ENCODE results near the gene MAGI1. TPM values are rescaled to one million over a fixed set of nuclear protein-coding genes. Genes with fewer than 3 reads are reported as not detected.

MAGI1 gene
- total RNA-seq, 1 donor from 2014 or later = 0.49 TPM

DNA sequence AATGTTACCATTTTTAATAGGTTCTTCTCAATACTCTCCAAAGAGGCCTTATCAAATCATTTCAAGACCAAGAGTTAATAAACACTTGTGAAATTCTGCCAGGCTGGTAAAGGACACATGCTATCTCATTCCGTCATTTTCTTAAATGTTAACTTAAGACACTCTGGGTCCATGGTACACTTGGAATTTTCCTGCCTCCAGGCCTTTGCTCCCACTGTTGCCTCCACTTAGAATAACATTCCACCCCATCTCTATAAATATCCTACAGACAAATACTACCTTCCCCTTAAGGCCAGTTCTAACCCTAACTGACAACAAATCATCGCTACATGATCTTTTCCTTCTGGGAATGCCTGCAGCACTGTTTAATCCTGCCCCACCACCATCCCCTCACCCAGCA is 24.1 kb downstream of the MAGI1 start:
- intact Hi-C loops (cut with micrococcal nuclease) = no loop called here

DNA sequence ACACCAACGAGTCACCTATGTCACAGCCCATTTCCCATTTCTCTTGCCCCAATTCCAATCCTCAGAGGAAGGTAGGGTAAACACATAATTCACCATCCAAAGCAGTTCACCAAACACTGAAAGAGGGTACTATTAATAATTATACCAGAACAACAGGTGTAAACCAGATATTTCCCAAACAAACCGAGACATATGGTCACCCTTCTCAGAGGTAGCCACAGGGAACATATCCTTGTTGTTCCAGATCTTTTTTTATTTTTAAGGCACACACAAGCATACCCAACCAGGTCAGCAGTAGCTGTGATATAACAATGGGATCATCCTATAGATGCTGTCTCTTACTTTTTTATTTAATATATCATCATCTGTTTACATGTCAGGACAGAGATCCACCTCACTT is 24.7 kb downstream of the MAGI1 start:
- intact Hi-C loops (cut with micrococcal nuclease) = no loop called here

DNA sequence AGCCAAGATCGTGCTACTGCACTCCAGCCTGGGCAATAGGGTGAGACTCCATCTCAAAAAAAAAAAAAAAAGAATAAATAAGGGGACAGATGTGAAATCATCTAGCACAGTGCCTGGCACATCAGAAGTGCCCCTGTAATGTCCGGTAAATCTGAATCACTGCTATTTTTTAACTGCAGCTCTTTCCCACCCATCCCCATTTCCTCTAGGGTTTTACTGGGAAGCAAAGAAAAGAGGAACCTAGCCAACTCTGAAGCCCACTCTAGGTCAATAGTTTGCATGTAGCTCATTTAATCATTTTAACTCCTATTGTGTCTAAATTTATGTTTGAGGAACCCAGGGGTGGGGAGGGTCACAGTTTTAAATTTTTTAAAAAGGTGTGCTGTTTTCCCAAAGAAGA is 26.0 kb downstream of the MAGI1 start:
- intact Hi-C loops (cut with micrococcal nuclease) = no loop called here

DNA sequence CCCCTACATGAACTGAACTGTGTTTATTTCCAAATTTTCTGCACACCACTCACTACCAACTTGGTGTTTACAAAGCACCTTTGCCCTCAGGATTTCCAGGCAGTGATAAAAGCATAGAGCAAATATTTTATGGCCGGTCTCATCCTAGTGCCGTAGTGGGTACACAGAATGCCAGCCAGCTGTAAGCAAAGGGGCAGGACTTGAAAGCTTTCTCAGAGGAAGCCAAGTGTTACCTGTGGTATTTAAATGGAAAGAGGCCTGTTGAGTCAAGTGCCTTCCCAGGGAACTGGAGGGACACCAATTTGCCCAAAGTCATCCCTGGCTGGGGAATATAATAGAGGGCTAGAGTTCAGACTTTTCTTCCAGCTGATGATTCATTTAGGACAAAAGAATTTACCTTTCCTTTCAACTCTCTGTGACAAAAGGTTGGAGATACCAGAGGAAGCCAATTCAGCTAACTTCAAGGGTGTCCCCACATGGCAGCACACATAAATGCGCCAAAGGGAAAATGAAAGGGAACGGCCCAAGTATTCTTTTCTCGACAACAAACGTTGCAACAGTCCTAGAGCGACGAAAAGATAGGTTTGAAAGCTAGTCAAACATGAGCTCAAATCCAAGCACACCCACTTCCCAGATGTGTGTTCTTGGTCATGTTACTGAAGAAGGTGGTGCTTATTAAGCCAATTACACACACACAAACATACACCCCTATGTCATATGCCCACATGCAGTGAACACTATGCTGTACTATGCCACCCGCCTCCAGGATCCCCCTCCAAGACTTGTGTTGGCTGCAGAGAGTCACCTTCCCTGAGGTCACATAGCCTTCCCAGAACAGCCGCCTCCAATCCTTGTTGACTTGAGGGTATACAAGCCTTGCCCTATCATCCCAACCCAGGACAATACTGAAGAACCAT is 27.7 kb downstream of the MAGI1 start:
- intact Hi-C loops (cut with micrococcal nuclease) = no loop called here

DNA sequence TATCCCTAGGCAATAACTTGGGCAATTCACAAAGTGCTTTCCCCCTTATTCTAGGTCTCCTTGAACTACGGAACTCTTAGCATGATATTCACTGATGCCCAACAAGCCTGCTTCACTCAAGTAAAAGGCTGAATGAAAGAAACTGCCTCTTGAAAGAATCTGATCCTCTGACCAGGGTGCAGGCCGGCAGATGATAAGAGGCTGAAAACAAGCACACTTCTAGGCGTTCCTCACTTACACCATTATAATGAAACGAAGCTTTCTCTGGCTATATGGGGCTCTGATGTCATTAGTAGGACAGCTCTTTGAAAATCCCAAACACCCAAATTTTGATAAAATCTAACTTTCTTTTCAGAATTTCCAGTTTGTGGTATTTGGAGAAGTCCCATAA is 28.4 kb downstream of the MAGI1 start:
- intact Hi-C loops (cut with micrococcal nuclease) = no loop called here

DNA sequence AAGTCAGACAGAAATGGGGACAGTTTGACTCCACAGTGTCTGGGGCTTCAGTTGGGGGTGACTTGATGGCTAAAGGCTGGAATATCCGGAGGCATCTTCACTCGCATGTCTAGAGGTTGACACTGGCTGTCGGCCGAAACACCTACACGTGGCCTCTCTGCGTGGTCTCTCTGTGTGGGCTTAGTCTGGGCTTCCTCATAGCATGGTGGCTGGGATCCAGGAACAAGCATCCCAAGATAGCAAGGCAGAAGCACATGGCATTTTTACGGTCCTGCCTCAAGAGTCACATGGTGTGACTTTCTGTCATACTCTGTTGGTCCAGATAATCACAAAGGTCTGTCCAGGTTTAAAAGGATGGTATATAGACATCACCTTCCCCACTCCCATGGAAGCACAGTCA is 34.5 kb downstream of the MAGI1 start:
- intact Hi-C loops (cut with micrococcal nuclease) = no loop called here

DNA sequence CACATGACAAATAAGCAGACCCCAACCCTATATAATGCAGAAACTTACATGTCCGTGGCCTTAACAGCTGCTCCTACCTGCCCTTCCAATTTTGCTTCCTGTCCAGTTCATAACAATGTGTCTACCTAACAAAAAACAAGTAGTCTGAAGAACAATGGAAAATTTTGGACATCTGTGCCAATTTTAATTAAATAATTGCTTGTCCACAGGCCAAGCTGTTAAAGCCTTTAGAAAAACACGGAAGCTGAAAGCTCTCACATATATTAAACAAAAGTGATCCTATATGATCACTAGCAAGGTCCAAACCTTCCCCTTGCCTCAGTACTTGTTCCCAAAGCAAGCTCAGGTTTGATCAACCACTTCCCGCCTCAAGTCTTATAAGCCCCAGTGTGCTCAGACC is 37.1 kb downstream of the MAGI1 start:
- intact Hi-C loops (cut with micrococcal nuclease) = no loop called here

DNA sequence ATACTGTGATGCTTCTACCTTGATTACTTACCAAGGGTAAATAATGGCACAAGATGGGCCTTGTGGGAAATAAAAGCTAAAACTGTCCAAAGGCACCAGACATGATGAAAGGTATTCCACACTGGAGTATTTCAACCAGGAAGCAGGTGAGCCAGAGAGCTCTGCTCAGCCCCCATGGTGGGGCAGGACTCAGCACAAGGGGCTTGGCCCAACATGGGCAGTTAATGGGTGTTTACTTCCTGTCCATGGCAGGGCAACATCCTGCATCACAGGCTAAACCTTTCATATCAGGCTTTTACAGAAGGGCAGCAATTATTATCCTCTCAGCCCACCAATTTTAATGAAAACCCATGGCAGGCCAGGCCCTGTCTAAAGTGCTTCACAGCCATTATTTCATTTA is 38.2 kb downstream of the MAGI1 start:
- intact Hi-C loops (cut with micrococcal nuclease) = no loop called here

DNA sequence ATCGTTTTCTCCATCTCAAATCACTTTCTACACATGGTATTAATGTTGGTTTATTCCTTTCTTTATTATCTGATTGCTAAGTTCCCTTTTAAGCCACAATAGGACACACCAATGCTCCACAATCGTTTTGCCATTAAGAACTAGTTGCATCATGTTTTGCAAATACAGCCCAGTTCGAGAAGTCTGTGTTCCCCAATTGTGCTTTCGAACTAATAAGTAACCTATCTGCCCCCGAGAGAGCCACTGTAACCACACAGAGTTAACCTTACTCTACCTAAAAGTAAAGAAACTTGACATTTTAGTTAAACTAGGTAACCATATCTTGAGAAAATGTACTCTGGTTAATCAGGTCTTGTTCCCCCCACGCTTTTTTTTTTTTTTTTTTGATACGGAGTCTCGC is 39.1 kb downstream of the MAGI1 start:
- intact Hi-C loops (cut with micrococcal nuclease) = no loop called here

DNA sequence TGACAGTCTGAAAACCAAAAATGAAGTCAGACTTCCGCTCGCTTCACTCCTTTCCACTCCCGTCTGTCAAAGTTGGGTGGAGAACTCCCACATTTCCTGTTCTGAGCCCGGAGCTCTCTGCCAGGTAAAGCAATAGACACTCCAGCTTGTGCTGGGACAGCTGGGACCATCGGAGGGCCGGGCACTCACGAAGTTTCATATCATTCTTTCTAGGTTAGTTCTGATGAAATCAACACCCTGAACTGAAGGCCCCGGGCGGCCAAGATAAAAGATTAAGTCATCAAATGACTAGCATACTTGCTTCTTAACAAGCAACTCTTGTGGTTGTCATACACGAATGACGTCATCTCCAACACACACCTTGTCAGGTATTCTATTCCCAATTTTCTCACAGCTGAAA is 42.1 kb downstream of the MAGI1 start:
- intact Hi-C loops (cut with micrococcal nuclease) = no loop called here

DNA sequence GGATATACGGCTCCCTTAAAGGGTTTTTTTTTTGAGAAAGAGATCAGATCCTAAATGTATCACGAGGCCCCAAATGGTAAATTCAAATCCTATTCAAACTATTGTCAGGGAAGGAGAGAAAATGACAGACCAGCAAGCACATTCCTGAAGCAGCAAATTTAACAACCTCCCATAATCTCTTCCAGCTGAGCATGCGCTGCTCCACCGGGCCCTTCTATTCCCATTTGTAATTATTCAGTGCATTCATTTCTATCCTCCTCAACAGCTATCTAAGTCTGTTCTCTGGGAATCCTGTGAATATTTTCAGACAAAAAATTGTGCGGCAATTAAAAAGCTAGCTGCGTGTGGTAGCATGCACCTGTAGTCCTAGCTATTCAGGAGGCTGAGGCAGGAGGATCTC is 43.2 kb downstream of the MAGI1 start:
- intact Hi-C loops (cut with micrococcal nuclease) = no loop called here

DNA sequence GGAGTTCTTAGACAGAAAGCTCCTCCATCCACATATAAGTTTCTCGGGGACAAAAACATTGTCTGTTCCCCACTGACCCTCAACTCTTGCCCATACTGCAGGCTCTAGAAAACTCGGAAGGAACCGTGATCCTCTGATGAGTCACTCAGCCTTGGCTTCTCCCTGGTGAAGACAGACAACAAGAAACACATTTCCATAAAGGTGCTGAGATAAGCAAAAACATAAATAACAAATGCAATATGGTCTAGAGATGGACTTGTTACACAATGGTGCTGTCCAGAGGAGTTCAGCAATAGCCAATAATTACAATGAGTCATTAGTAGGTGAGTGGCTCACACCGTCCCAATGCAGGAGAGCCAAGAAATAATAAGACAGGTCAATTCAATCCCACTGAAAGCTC is 43.7 kb downstream of the MAGI1 start:
- intact Hi-C loops (cut with micrococcal nuclease) = no loop called here

DNA sequence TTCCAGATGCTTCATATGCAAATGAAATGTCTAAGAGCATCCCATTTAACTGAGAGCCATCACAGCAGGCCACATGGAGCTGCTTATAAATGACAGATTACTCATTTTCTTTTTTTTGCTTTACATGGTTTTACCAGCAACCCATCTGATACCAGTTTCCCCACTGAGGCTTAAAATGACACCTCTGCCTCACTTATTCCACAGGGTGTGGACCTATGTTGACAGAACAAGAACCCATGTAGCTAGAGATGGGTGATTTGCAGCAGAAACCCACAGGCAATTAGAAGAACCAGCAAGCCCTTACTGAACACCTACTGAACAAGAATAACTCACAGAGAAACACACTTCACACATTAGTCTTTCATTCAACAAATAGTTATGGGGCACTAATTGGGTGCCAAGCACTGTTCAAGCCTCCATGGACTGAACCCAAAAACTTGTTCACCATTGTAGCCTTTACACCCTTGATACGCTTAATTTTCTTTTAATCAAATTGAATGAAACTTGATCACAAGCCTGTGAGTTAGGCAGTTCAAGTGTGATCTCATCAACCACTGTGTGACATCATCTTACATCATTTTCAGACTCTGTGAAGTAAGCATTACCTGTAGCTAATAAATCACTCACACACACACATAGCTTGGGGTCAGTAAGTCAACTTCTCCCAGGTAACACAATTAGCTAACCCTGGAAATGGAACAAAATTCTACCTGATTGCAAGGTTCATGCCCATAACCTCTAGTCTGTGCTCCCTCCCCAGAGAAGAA is 45.4 kb downstream of the MAGI1 start:
- intact Hi-C loops (cut with micrococcal nuclease) = no loop called here

DNA sequence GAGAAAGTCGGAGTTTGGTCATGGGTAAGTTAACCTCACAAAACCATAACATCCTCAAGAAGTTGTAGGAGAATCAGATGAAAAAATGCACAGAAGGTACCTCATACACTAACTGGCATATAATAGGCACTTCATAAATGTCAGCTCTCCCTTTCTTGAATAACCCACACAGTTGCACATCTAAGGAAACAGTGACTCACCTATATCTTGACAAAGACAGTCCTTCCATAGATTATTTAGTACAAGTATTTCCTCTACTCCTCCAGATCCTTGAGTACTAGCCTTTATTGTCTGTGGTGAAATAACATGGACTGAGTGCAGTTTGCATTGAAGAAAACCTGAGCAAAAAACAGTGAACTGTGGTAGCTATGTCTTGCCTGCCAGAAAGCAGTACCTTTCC is 46.6 kb downstream of the MAGI1 start:
- intact Hi-C loops (cut with micrococcal nuclease) = no loop called here

DNA sequence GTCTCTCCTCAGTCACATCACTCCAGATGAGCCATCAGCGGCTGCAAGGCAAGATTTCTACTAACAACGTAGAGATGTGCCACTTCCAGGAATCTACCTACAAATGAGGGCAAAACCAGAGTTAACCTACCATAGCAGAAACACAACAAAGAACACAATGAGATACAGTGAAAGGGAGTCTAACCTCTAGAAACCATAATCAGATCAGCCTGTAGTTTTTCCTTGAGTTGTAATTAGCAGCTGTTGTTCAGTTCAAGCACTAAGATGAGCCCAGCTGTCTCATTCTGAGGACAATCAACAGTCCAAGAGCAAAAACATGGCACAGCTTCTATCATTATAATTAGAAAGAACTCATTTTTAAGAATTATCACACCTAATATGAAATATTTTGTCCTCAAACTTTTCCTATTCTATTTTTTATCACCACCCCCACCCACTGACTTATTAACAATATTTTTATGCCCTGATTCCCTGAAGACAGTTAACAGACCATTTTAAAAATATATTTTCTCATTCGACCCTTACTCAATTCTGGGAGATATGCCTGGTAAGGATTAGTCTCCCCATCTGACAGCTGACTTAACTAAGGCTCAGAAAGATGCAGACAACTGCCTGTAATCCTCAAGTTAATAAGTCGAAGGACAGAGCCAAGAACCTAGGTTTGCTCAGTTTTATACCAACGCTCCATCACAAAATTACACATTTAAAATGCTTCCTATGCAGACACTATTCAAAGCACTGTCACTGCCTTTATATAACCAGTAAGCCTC is 50.1 kb downstream of the MAGI1 start:
- intact Hi-C loops (cut with micrococcal nuclease) = no loop called here

DNA sequence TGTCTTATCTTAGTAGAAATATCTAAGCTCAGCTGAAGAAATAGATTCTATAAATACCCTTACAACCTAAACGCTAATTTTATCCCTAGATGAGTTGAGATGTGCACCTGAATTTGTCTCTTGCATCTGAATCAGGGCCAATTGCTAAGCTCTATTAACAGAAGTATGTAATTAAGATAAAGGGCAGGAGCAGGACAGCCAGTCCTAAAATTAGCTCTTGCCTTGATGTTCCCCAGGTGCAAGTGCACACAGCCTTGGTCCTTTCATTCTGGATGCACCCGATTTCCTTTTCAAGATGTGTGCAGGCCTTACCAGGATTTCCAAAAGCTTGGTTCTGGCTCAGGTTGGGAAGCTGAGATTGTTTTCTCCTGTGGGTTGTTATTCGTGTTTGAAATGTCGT is 52.4 kb downstream of the MAGI1 start:
- intact Hi-C loops (cut with micrococcal nuclease) = no loop called here

DNA sequence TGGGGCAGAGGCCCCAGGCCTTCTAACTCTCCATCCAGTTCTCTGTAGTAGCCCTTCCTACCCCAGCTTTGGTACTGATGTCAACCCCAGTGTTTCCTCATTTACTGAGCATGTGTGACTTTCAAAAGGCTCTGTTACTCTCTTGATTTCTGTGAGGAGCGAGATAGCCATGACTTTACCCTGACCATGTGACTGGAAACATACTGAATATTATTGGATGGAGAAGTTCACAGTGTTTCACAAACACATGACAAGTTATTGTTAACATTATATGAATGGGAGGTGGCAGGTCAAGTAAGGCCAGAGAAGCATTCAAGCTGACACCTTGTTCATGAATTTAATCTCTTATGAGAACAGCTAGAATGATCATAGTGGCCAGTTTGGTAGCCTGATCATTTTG is 53.7 kb downstream of the MAGI1 start:
- intact Hi-C loops (cut with micrococcal nuclease) = no loop called here

DNA sequence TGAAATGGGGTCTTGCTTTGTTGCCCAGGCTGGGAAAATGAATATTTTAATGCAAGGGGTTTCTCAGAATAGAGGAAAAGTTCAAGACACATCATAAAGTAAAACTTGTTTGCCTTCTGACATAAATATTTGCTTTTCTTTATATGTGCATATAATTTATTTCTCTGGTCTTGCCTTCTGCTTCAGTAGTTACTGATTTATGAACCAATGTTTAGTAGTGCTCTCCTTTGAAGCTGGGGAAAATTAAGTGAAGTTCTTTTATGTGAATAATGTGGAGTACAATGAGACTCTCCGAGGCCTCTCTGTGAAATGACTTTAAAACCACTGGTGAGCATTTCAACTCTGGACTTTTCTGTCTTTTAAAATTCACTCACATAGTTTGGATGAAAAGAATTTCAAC is 55.6 kb downstream of the MAGI1 start:
- intact Hi-C loops (cut with micrococcal nuclease) = no loop called here

DNA sequence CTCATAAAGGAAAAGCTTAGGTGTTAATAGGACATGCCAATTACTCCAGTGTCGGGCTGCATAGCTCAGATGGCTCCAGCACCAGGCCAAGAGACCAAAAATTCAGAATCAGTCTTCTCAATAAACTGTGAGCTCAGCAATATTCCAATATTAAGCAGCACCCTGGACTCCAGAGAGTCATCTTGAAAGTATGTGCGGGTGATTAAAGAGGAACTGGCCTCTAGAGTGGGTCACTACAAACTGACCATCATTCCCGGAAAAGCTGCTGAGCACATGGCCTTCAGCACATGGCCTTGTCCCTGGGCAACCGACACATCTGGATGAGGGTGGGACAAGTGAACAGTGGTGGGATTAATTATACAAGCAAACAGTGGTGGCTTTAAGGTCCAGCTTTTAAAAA is 59.0 kb downstream of the MAGI1 start:
- intact Hi-C loops (cut with micrococcal nuclease) = no loop called here

DNA sequence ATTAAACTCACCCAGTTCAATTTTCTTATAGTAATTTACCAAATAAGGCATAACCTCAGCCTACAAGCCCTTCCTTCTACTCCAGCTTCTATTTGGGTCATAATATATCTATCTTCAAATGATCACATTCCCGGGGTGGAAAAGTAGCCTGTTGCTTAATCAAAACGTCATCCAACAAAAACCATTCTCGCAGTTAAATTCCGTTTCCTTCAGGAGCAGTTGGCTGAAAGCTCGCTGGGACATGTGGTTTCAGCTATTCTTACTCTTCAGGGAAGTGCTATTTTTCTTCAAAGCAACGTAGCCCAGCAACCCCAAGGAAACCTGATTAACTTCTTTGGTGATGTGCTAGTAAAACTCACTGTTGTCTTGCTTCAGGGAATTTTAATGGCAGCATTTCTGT is 59.6 kb downstream of the MAGI1 start:
- intact Hi-C loops (cut with micrococcal nuclease) = no loop called here

DNA sequence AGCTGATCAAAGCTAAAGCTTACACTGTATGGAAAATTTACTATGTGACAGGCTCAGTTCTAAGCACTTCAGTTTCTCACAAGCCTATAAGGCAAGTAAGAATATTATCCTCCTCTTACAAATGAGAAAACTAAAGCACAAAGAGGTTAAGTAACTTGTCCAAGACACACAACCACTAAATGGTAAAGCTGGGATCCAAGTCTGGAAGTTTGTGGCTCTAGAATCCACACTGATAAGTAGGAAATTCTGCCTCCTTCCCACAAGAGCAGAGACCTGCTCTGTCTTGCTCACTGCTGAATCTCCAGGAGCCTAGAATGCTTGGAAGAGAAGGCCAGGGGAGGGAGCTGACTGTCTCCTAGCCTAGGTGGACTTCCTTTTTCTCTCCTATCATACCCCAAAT is 60.6 kb downstream of the MAGI1 start:
- intact Hi-C loops (cut with micrococcal nuclease) = no loop called here

DNA sequence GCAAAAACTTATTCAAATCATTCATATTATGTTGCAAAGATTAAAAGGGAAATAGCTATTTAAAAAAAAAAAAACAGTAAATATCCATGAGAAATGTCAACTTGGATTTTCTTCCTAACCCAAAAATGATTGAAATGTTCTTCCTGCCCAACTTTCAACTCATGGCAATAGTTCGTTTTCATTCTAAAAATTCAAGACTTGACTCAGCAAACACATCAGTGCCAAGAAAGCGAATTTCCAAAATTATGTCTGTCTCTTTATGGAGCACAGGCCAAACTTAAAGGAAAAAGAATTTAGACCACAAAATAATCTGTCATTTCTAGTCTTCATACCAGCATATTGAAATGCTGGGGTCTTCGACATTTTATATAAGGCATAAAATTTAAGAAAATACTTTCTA is 63.7 kb downstream of the MAGI1 start:
- intact Hi-C loops (cut with micrococcal nuclease) = no loop called here
